BJ (cell line): Measurements from ENCODE around the gene STIM2. TPM values are rescaled to one million over a fixed set of nuclear protein-coding genes. Genes with fewer than 3 reads are reported as not detected.
"Not testable (repeated sequence)": the region's sequence is repeated elsewhere in the genome, so short reads cannot be mapped to it uniquely, and the experiment has no call there.

Experiments
- CTCF ChIA-PET: fragments of 350-600 bp; formaldehyde crosslinking; extraction: SDS; loops from one replicate; lab custom pipeline; 2021; ENCODE audit warnings: antibody characterized with exemption, inconsistent platforms; lab: Yijun Ruan, JAX
- POLR2A ChIA-PET: fragments of 300-600 bp; sonication (Branson Sonifier 250); formaldehyde crosslinking; extraction: SDS; loops from one replicate; lab custom pipeline; 2021; ENCODE audit warnings: antibody characterized with exemption; lab: Charles Lee
- DNase-seq: peaks from one replicate; pipeline ENCODE4 v3.0.0-alpha.2; 2011; ENCODE audit warnings: low read depth
- H3K27me3 ChIP-seq: 2 replicates; pipeline ENCODE4 v1.6.0; 2011; ENCODE audit warnings: low read length; ENCODE audit not compliant: control insufficient read depth, insufficient read depth
- H3K36me3 ChIP-seq: 2 replicates; pipeline ENCODE4 v1.5.1; 2011; ENCODE audit warnings: low read length; ENCODE audit not compliant: control insufficient read depth, insufficient read depth
- H3K4me3 ChIP-seq: 2 replicates; pipeline ENCODE4 v1.5.1; 2011; ENCODE audit warnings: low read depth, mild to moderate bottlenecking, control low read depth, low read length
- CTCF ChIP-seq: IDR thresholded peaks from 2 replicates; pipeline ENCODE4 v1.5.1; 2011; ENCODE audit warnings: low read depth, mild to moderate bottlenecking, control low read depth, inconsistent platforms, low read length, moderate library complexity; ENCODE audit not compliant: insufficient read depth
- polyA plus RNA-seq: library from polyadenylated mRNA; depleted of rRNA; stranded (reverse); fragments of >200 nt; gene quantifications from 2 replicates; pipeline ENCODE4 v1.2.3, GENCODE V29; 2011

The STIM2 gene
- polyA plus RNA-seq, 1 experiment, result 17.8 TPM

GRCh38 chr4:26959654-26960047, 99.0 kb downstream of the STIM2 start:
- H3K36me3 ChIP-seq, result no peaks in the 10 kb centered on the region
- no peak for TF ChIP-seq CTCF
- ChIA-PET CTCF (no interaction called here), POLR2A (no interaction called here)
- DNase-seq, result no peak
- H3K27me3 ChIP-seq, result no peaks in the 10 kb centered on the region
- H3K4me3 ChIP-seq, result no peak overlapping the region

DNA sequence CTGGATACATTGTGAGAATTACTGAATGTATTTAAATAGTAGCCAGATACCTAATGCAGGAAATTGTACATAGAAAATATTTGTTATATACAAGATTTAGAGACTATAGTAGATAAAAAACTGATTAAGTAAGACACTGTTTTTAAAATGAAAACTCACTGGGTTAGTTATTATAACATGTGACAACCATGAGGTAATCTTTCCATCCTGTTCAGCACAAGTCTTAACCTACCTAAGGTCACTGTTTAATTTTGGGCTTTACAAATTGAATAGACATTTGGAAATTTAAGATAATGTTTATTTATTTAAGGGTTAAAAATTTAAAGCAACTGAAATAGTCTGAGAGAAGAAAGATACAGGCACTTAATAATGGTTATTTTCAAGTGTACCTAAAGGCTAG, 102.1 kb downstream of the STIM2 start:
- H3K36me3 ChIP-seq, result no peaks in the 10 kb centered on the region
- no peaks in the 10 kb centered on the region for H3K27me3 ChIP-seq
- DNase-seq, result no peak
- POLR2A ChIA-PET, result no interaction called here
- H3K4me3 ChIP-seq, result no peak overlapping the region
- CTCF ChIA-PET, result no interaction called here
- TF ChIP-seq CTCF, result no peak

GRCh38 chr4:26964512-26964911, 103.9 kb downstream of the STIM2 start:
- POLR2A ChIA-PET, result no interaction called here
- no peak for TF ChIP-seq CTCF
- DNase-seq, result no peak
- no peak overlapping the region for H3K4me3 ChIP-seq
- no peaks in the 10 kb centered on the region for H3K36me3 ChIP-seq
- CTCF ChIA-PET, result interaction anchor here (1.6 kb wide), 1 partner anchor 18 kb away, joined by 3 read pairs; no protein-coding TSS in a partner anchor
- no peaks in the 10 kb centered on the region for H3K27me3 ChIP-seq

- ChIA-PET CTCF (interaction anchor here (1.6 kb wide), 1 partner anchor 18 kb away, joined by 3 read pairs; no protein-coding TSS in a partner anchor), POLR2A (no interaction called here)
These were observed 104.4 kb downstream of the STIM2 start for GRCh38 chr4:26964994-26965393.

GRCh38 chr4:26975464-26976181, 115.0 kb downstream of the STIM2 start:
- DNase-seq, H3K4me3 ChIP-seq, H3K36me3 ChIP-seq, H3K27me3 ChIP-seq, CTCF ChIA-PET, POLR2A ChIA-PET: not testable (repeated sequence)

More at GRCh38 chr4:26964994-26965393, 104.4 kb downstream of the STIM2 start:
- no peaks in the 10 kb centered on the region for H3K36me3 ChIP-seq
- TF ChIP-seq CTCF, result no peak
- H3K4me3 ChIP-seq, result no peak overlapping the region
- DNase-seq, result no peak
- no peaks in the 10 kb centered on the region for H3K27me3 ChIP-seq
